Measurements from ENCODE around the gene TOMT.
A peak's percentile ranks its signal among the peaks of the same experiment; 100 is the strongest.

Gene TOMT

GRCh38 chr11:72112143-72112977, 6.6 kb downstream of the TOMT start, which contains the start of gene ANAPC15:
Gene ANAPC15, minus strand, starts transcription at chr11:72112695. Its CDS starts 1,419 bp downstream, at chr11:72111276.
- no peak for TF ChIP-seq CTCF (IDR thresholded peaks at IDR 0.05; ENCODE audit: poor library complexity, severe bottlenecking)
- Histone ChIP-seq H3K36me3 (ENCODE audit: low read depth) (peaks cover 8% of the 10 kb centered on the region; the same call in 1 of the 2 replicates), H3K4me1 (ENCODE audit: insufficient read depth, poor library complexity, severe bottlenecking) (peaks cover 13% of the 10 kb centered on the region), H3K9me3 (ENCODE audit: severe bottlenecking) (no peaks in the 10 kb centered on the region), H3K27me3 (ENCODE audit: insufficient read depth, poor library complexity, severe bottlenecking) (no peaks in the 10 kb centered on the region), H3K27ac (ENCODE audit: poor library complexity, severe bottlenecking) (peak within 1 kb of the TSS; percentile 84), H3K4me3 (ENCODE audit: severe bottlenecking) (peak within 1 kb of the TSS; percentile 58)
- DNase-seq (ENCODE audit: low spot score), result peak; percentile 97
- ATAC-seq (ENCODE audit: low read depth), result peak; percentile 90

GRCh38 chr11:72112978-72113808, 7.5 kb downstream of the TOMT start:
- peak overlapping the region; percentile 58 for H3K4me3 ChIP-seq (ENCODE audit: severe bottlenecking)
- DNase-seq (ENCODE audit: low spot score) (no peak), ATAC-seq (ENCODE audit: low read depth) (no peak)
- H3K9me3 ChIP-seq (ENCODE audit: severe bottlenecking), result no peaks in the 10 kb centered on the region
- no peaks in the 10 kb centered on the region for H3K27me3 ChIP-seq (ENCODE audit: insufficient read depth, poor library complexity, severe bottlenecking)
- H3K27ac ChIP-seq (ENCODE audit: poor library complexity, severe bottlenecking), result peak overlapping the region; percentile 84
- no peak for TF ChIP-seq CTCF (IDR thresholded peaks at IDR 0.05; ENCODE audit: poor library complexity, severe bottlenecking)
- H3K4me1 ChIP-seq (ENCODE audit: insufficient read depth, poor library complexity, severe bottlenecking), result peaks cover 13% of the 10 kb centered on the region
- H3K36me3 ChIP-seq (ENCODE audit: low read depth), result peaks cover 8% of the 10 kb centered on the region; the same call in 1 of the 2 replicates

GRCh38 chr11:72114570-72114969, 8.8 kb downstream of the TOMT start:
- DNase-seq (ENCODE audit: low spot score) (no peak), ATAC-seq (ENCODE audit: low read depth) (no peak)
- H3K9me3 ChIP-seq (ENCODE audit: severe bottlenecking), result no peaks in the 10 kb centered on the region
- peaks cover 8% of the 10 kb centered on the region; the same call in 1 of the 2 replicates for H3K36me3 ChIP-seq (ENCODE audit: low read depth)
- peak overlapping the region; percentile 84 for H3K27ac ChIP-seq (ENCODE audit: poor library complexity, severe bottlenecking)
- H3K4me1 ChIP-seq (ENCODE audit: insufficient read depth, poor library complexity, severe bottlenecking), result peaks cover 13% of the 10 kb centered on the region
- no peaks in the 10 kb centered on the region for H3K27me3 ChIP-seq (ENCODE audit: insufficient read depth, poor library complexity, severe bottlenecking)
- H3K4me3 ChIP-seq (ENCODE audit: severe bottlenecking), result no peak overlapping the region
- no peak for TF ChIP-seq CTCF (IDR thresholded peaks at IDR 0.05; ENCODE audit: poor library complexity, severe bottlenecking)

GRCh38 chr11:72116019-72116755, 10.5 kb downstream of the TOMT start:
- H3K4me1 ChIP-seq (ENCODE audit: insufficient read depth, poor library complexity, severe bottlenecking), result peaks cover 13% of the 10 kb centered on the region
- ATAC-seq (ENCODE audit: low read depth), result no peak
- no peak overlapping the region for H3K4me3 ChIP-seq (ENCODE audit: severe bottlenecking)
- H3K27ac ChIP-seq (ENCODE audit: poor library complexity, severe bottlenecking), result no peak overlapping the region
- H3K36me3 ChIP-seq (ENCODE audit: low read depth), result peaks cover under 1% of the 10 kb centered on the region; the same call in 1 of the 2 replicates
- no peaks in the 10 kb centered on the region for H3K27me3 ChIP-seq (ENCODE audit: insufficient read depth, poor library complexity, severe bottlenecking)
- TF ChIP-seq CTCF (IDR thresholded peaks at IDR 0.05; ENCODE audit: poor library complexity, severe bottlenecking), result no peak
- no peaks in the 10 kb centered on the region for H3K9me3 ChIP-seq (ENCODE audit: severe bottlenecking)
- no peak for DNase-seq (ENCODE audit: low spot score)
